HG03097 (cell line): ENCODE data around the gene LETM1.

Experiments
- ATAC-seq: cut with Tn5 transposase; IDR thresholded peaks from one replicate; pipeline ENCODE4 v1.9.1; 2021; ENCODE audit not compliant: unreplicated experiment, low FRiP score

Gene LETM1

DNA sequence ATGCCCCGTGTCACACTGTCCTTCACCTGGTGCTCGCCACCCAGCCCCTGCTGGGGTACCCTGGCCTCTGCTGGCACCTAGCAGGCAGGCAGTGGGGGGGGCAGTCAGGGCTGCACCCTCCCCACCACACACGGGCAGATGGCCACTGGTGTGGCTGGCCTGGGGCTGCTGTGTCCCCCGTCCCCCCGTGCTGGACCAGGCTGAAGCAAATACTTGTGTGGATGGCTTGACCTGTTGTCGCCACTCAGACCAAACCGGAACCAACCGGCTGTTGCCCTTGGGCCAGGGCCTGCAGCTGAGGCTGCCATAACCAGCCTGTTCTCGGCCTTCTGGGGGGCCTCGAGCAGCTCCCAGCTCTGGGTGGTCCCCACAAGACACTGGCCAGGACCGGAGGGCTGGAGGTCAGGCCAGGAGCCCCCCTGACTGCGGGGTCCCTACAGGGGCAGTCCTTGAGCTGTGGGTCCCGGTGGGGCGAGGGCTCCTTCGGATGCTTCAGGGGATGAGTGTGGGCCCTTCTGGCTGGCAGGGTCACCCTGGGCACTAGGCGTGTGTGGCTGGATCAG, 58.6 kb downstream of the LETM1 start:
- no peak for ATAC-seq

- no peak for ATAC-seq
Measured at GRCh38 chr4:1796486-1797204, 59.3 kb downstream of the LETM1 start.

GRCh38 chr4:1795299-1796195, 60.4 kb downstream of the LETM1 start:
- ATAC-seq = no peak

DNA sequence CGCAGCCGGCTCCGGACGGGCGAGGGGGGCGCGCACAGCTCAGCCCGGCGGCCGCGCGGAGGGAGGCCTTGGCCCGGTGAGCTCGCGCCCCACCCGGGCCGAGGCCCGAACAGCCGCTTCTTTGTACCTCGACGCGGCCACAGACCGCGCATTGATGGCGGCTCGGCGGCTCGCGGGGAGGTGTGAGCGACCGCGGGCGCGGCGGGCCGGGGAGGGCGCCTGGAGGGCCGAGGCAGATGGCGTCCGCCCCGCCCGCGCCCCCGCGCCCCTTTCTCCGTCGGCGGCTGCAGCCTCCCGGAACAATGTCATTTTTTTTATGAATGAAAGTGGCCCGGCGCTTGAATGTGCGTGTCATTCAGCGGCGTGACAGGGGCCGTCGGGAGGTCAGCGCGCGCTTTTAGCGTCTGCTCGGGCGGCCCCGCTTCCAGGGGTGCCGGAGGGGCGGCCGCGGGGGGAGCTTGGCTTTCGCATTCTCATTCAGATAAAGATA, 61.1 kb downstream of the LETM1 start:
- no peak for ATAC-seq

- ATAC-seq = no peak
Measured at GRCh38 chr4:1793940-1794808, 61.8 kb downstream of the LETM1 start.

GRCh38 chr4:1793496-1793840, 62.5 kb downstream of the LETM1 start:
- ATAC-seq = no peak

DNA sequence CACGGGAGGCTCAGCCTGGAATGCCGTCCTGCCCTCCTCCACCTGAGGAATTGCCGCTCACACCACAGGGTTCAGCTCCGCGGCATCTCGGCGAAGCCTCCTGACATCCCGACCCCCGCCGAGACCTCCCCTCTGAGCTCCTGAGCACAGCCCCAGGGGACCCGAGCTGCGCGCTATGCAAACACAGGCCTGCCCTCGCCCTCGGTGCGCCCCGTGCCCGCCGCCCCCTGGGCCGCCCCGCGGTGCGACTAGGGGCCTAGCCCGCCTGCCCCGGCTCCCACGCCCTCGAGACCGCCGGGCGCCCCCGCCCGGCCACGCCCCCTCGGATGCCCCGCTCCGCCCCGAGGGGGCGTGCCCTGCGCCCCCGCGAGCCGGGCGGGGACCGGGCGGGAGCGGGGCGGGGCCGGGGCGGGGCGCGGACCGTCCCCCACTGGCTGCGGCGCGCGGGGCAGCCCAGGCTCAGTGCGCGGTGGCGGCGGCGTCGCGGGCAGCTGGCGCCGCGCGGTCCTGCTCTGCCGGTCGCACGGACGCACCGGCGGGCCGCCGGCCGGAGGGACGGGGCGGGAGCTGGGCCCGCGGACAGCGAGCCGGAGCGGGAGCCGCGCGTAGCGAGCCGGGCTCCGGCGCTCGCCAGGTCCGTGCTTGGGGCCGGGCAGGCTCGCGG, 63.0 kb downstream of the LETM1 start, which contains the start of gene FGFR3:
Gene FGFR3 (plus strand): TSS at position 462 of the 664 bp plus-strand sequence. CDS start 642 bp downstream, outside the sequence.
- ATAC-seq = no peak

GRCh38 chr4:1792158-1792831, 63.7 kb downstream of the LETM1 start:
- no peak for ATAC-seq

DNA sequence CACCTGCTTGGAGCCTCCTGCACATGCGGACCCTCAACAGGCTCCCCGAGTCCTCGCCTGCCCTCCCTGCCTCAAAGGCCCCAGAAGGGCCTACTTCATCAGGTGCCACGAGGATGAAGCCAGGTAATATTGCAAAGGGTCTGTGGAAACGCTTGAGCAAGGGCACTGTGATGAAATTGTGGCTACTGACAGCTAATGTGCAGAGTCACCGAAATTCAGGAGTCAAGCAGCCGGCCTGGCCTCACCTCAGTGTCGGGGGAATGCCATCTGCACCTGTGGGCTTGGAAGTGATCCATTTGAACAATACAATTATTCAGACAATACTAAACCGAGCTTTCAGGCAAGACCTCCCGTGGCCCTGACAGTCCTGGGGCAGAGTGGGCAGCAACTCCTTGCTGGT, 66.0 kb downstream of the LETM1 start:
- no peak for ATAC-seq

GRCh38 chr4:1789552-1789951, 66.4 kb downstream of the LETM1 start:
- no peak for ATAC-seq

DNA sequence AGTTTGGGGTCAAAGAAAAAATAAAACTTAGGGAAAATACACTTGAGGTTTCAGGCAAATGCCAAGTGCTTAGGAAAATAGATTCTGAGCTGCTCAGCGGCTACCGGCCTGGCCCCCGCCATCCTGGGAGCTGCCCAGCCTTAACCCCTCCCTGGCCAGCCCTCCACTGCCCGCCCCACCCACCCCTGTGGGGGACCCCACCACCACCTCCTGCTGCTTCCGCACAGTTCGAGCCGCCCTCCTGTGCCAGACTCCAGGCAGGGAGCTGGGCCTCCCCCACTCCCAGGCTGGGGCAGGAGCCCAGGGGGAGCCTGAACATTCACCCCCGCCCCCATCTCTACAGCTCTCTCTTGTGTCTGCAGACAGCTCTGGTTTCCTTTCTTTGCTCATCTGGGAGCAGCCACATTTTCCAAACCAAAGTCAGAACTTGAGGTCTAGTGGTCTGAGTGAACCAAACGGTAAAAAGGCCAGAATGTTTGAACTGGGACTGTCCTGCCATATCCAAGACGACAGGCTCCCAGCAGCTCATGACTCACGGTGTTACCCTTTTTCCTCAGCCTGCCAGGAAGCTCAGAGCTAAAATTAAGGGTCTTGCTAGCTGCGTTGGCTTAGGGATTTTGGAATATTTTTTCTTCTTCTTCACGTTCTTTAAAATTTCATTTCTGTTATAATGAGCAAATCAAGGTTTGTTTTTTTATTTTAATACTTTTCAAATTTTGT, 67.5 kb downstream of the LETM1 start:
- ATAC-seq = no peak

DNA sequence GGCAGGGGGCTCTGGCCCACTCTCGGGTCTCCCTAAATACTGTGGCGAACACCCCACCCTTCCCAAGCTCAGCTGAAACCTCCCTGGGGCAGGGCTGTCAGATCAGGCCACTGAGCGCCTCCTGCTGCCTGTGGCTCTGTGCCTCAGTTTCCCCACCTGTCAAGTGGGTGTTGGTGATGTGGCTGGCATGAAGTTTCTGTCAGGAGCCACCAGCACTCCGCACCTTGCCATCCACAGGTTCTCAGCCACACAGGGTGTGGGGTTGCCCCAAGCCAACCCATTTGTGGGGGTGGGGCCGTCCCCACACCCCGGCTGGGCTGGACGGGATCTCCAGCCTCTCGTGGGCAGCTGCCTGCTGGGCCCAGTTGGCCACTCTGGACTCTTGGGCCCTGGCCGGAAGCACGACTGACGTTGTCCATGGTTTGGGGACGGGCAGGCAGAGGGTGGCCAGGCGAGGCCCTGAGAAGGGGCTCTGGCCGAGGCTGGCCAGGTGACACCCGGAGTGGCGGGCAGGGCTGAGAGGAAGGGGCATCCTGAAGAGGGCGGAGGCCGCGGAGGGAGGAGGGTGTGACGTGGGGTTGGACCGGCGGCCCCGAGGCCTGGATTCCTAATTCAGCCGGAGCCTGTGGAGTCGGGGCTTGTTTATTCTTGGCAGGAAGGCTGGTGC, 68.4 kb downstream of the LETM1 start:
- ATAC-seq = no peak

GRCh38 chr4:1786544-1787362, 69.2 kb downstream of the LETM1 start:
- ATAC-seq = no peak

- no peak for ATAC-seq
Measured at GRCh38 chr4:1785592-1785991, 70.4 kb downstream of the LETM1 start.

- ATAC-seq = no peak
Measured at GRCh38 chr4:1784789-1785591, 71.0 kb downstream of the LETM1 start.

- no peak for ATAC-seq
Measured at GRCh38 chr4:1784395-1784788, 71.6 kb downstream of the LETM1 start.

DNA sequence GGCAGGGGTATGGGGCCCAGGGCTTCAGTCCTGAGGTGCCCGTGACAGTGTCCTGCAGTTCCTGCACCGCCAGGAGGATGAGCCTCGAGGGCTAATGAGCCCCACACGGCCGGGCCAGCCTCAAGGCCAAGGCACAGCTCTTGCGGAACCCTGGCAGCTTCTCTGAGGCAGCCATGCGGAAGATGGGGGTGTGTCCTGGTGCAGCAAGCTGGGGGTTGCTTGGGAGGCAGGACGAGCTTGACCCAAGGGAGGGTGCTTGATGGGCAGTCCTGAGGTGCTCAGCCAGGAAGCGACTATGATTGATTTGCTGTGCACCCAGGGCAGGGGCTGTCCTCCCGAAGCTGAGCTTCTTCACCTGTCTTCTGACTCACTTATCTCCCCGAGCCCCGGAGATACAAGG, 72.0 kb downstream of the LETM1 start:
- ATAC-seq = no peak
